HG02885 (cell line): ENCODE measurements around the gene ASPHD1.
"Not testable (repeated sequence)": the region's sequence is repeated elsewhere in the genome, so short reads cannot be mapped to it uniquely, and the experiment has no call there.

Experiments used
- ATAC-seq: cut with Tn5 transposase; IDR thresholded peaks from one replicate; pipeline ENCODE4 v1.9.1; 2021; ENCODE audit warnings: mild to moderate bottlenecking; ENCODE audit not compliant: unreplicated experiment, poor library complexity

Gene ASPHD1

GRCh38 chr16:29927070-29927905 lies 27.0 kb downstream of the ASPHD1 start:
- ATAC-seq: no peak

- not testable (repeated sequence) for ATAC-seq
These were observed 31.5 kb downstream of the ASPHD1 start for GRCh38 chr16:29931750-29932149.

GRCh38 chr16:29940656-29941055 lies 40.4 kb downstream of the ASPHD1 start:
- no peak for ATAC-seq

GRCh38 chr16:29943846-29944799 lies 43.8 kb downstream of the ASPHD1 start:
- ATAC-seq: no peak

GRCh38 chr16:29947897-29948296 lies 47.6 kb downstream of the ASPHD1 start:
- ATAC-seq: no peak

- ATAC-seq: no peak
These were observed 50.6 kb downstream of the ASPHD1 start for GRCh38 chr16:29950806-29951461.

GRCh38 chr16:29951625-29952365 lies 51.5 kb downstream of the ASPHD1 start:
- no peak for ATAC-seq
